Vagina (tissue), 2 donors: ENCODE data around the gene EHD3.

Source experiments
- CTCF ChIP-seq, 3 experiments: fragments of 450-650 bp in 2 of 3; fragments of 200-600 bp in 1 of 3; sonication (generic) in 1 of 3; IDR thresholded peaks; one replicate each; pipeline ENCODE4 v1.5.1; 2017 to 2019; ENCODE audit warnings: antibody characterized with exemption in 3 of 3, mild to moderate bottlenecking in 2 of 3, moderate library complexity in 2 of 3
- POLR2AphosphoS5 ChIP-seq, 2 donors: sonication (generic); formaldehyde crosslinking; IDR thresholded peaks; one replicate each; pipeline ENCODE4 v1.9.0; 2017; ENCODE audit warnings: antibody characterized with exemption in 2 of 2, mild to moderate bottlenecking in 2 of 2, low read depth in 1 of 2; ENCODE audit not compliant: insufficient read depth in 1 of 2

GRCh38 chr2:31244101-31244500, 10.1 kb downstream of the EHD3 start:
- TF ChIP-seq CTCF (IDR thresholded peaks at IDR 0.05) (no peak), POLR2AphosphoS5 (IDR thresholded peaks at IDR 0.05; ENCODE audit: insufficient read depth in 1 of 2, low read depth in 1 of 2) (no peak)
